Measurements from ENCODE around the gene IER5L. TPM values are rescaled to one million over a fixed set of nuclear protein-coding genes. Genes with fewer than 3 reads are reported as not detected.

Gene IER5L
- polyA plus RNA-seq, 3 donors = 7.8 to 15.5 (median 14.6) TPM

DNA sequence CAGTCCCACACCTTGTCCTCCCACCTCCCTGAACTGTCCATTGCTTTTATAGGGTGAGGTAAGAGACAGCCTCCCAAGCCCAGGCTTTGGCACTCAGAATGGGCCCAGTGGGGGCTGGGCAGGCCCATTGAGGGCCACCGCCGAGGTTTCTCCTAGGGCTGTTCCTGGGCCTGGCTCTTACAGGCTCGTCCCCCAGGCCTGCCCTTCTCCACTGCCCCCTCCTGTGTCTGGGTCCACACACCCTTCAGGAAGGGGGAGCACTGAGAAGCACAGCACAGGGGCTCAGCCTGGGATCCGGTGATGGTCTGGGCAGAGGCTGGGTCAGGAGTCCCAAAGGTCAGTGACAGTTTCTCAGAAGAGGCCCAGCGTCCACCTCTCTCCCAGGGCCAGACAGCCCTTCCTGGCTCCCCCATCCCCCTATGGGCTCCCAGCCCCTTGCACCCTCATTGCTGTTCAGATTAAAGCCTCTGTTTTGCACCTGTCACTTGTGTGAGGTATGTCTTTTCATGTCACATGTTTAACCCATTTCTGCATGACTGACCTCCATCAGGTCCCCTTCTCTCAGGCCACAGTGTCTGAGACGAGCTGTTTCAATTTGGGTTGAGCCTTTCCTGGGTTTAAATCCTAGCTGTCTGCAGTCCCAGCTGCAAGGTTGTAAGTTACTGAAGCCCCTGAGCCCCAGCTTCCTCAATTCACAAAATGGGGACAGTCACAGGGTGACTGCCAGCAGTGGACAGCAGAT lies 29.4 kb downstream of the IER5L start:
- no peak for DNase-seq (ENCODE audit: extremely low read depth in 1 of 11, low read depth in 9 of 11, low spot score in 4 of 11)

DNA sequence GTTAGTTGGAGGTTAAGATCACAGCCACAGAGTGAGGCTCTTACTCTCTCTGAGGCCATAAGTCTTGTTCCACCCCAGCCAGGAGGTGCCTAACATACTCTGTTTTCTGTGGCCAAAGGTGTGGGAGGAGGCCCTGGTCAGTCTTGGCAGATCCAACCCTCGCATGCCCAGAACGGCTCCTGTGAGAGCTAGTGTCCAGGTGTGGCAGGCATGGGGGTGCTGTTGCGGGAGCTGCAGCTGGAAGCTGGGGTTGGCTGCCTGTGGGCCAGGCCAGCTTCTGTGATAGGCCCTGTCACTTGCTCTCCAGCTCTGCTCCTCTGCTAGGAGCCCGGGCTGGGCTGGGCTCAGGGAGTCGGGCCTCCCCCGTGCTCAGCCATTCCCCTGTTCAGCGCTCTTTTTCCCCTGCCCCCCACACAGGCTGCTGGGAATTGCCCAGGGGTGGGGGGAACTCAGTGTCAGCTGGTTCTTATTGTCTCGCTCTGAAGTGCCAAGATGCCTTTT lies 31.6 kb downstream of the IER5L start:
- no peak for DNase-seq (ENCODE audit: extremely low read depth in 1 of 11, low read depth in 9 of 11, low spot score in 4 of 11)

DNA sequence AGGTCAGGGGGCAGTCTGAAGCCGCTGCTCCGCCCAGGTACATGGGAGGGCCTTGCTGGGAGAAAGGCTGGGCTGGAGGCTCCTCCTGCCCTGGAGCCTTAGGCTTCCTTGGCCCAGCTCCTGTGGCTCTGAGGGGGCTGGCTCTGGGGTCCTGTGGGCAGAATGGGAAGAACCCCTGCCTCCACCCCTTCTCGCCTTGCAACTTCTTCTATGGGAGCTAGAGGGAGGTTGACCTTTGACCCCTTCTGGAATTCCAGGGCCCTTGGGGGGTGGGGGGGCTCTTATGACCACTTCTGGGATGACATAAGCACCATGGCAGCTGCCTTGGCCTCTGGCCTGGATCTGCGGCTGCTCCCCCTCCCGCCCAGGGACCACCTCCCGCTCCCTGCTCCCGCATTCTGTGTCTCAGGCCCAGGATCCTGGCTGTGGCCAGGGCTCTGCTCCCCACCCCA lies 32.2 kb downstream of the IER5L start:
- peak in 2 of 11 donors; percentile 60 to 67 for DNase-seq (ENCODE audit: extremely low read depth in 1 of 11, low read depth in 9 of 11, low spot score in 4 of 11)

DNA sequence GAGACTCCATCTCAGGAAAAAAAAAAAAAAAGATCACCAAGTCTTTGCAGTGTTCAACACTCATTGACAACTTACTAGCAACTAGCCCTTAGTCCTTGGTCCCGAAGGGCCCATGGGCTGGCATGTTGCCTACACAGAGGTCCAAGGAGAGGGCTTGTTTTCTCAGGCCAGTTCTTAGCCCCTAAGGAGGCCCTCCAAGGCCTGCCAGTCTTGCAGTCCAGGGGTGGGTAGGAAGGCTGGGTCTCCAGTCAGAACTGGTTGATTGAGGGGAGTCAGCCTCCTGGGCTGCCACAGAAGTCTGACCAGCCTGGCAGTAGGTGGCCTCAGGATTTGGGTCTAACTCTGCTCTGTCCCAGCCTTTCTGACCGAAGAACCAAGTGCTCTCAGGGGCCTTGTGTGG lies 32.7 kb downstream of the IER5L start:
- no peak for DNase-seq (ENCODE audit: extremely low read depth in 1 of 11, low read depth in 9 of 11, low spot score in 4 of 11)

DNA sequence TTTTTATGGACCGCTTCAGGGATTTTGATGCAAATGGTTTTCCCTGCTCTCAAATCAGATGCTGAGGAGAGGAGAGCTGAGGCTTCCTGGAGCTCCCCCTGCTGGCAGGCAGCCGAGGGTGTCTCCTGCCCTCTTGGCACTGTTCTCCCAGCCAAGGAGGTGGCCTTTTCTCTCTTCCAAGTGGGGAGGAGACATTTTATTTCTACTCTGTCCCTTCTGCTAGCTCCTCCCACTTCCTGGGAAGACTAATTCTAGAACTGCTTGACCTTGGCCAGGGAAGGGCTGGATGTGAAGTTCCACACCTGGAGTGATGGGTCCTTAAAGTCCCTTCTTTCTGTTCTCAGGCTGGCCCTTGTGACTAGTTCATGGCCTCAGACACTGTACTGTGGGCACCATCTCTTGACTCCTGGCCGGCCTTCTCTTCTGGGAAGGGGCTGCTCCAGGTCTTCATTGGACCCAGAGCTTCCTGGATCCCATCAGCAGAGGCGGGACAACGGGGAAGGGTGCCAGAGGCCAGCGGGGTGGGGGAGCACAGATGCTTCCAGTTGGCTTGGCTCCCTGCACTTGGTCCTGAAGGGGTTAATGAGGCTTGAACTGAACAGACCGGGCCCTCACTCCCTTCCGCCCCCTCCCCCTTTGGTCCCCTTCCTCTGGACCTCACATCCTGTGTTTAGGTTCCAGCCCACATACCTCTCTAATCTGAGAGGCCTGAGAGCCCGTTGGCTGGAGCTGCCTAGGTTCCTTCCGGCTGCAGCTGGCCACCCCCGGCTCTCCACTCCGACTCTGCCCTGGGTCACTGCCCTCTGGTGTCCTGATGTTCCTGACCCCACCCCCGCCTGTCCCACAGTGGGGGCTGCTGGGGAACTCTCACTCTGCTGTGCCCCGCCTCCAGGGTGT lies 34.8 kb downstream of the IER5L start:
- DNase-seq (ENCODE audit: extremely low read depth in 1 of 11, low read depth in 9 of 11, low spot score in 4 of 11) = peak in 9 of 11 donors; percentile 80 to 94 (median 90)

DNA sequence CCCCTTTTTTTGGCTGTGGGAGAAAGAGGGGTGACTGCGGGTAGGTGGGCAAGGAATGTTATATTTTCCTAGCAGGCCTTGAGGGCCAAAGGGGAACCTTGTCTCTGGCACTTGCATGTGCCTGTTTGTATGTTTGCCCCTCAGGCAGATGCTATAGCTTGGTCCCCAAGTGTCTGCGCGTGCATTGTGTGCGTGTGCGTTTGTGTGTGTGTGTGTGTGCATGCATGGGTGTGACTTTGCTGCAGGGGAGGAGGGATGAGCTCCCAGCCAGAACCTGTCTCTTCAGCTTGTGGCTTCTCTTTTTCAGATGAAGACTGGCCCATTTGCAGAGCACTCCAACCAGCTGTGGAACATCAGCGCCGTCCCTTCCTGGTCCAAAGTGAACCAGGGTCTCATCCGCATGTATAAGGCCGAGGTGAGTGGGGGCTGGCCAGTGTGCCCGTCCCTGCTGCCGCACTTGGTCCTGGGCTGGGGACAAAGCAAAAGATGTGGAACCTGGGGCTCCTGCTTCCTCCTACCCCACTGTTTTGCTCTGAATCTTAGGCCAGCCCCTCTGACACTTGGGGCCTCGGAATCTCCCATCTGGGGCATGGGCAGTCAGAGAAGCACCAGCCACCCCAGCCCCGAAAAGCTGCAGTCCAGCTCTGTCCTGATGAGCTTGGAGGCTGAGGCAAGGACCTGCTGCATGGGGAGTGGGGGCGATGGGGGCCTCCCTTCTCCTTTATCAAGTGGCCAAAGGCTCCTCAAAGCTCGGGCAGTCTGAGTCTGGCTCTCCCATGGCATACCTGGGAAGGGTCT lies 35.7 kb downstream of the IER5L start:
- no peak for DNase-seq (ENCODE audit: extremely low read depth in 1 of 11, low read depth in 9 of 11, low spot score in 4 of 11)

DNA sequence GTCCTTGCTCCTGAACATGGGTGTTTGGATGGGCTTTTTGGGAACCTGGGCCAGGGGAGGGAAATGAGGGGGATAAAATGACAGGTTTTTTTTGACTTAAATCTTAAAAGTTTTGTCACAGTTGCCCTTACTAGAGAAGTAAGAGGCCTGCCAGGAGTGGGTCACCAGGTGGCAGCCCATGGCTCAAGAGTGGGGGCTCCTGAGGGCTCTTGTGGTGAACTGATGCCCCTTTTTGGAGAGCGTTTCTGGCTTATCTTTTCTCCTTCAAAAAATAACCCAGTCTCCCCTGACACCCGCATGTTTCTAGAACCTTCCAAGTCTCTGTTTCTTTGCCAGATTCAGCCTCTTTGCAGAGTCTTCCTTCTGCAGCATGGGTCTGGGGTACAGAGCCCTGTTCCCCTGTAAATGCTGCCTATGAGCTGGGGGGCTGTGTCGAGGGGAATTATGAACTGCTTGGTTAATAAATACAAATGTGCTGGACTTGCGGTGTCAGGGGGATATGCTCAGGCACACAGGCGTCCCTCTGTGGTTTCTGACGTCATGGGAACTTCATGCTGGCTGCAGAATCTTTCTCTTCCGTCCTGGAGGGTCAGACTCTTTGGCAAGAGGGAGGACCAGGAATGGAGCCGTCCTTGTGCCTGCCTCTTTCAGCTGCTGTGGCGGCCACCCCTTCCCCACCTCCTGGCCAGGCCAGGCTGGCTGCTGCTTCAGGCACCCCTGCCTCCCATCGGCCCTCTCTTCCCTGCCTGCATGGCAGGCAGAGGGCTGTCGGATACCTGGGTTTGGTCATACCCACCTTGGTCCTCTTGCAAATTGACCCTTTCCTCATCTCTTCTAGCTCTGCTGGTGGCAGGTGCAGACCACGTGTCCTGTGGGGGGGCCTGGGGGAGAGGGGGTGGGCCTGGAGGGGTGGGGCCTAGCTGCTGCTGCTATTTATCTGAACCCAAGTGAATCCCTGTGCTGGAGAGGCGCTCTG lies 36.7 kb downstream of the IER5L start:
- peak in 1 of 11 donors; percentile 68 for DNase-seq (ENCODE audit: extremely low read depth in 1 of 11, low read depth in 9 of 11, low spot score in 4 of 11)

DNA sequence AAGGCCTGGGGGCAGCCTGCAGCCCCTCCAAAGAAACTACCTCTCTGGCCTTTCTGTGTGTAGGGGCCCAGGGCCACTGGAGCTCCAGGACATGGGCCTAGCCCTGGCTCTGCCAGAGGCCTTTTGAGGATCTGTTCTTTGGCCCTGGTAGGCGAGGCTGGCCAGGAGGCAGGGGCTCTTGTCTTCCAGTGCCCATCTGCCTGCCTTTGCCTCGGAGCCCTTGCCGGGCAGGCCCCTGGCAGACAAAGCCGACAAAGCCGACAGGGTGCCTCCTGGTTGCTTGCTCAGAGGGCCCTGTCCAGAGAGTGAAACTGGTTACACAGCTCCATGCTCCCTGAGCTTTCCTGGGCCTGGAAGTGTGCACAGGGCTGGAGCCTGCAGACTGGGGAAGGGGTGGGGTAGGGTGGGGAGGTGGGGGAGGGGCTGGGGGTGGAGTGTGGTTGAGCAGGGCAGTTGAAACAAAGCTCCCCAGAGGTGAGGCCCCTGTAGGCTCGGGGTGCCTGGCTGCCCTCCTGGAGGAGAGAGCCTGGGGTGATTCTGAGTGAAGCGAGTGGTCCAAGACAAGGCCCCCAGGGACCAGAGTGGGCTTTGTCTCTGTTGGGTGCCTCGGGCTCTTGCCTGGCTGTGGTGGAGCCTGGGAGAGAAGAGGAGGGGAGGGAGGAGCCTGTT lies 37.5 kb downstream of the IER5L start:
- DNase-seq (ENCODE audit: extremely low read depth in 1 of 11, low read depth in 9 of 11, low spot score in 4 of 11) = peak in 1 of 11 donors; percentile 48

DNA sequence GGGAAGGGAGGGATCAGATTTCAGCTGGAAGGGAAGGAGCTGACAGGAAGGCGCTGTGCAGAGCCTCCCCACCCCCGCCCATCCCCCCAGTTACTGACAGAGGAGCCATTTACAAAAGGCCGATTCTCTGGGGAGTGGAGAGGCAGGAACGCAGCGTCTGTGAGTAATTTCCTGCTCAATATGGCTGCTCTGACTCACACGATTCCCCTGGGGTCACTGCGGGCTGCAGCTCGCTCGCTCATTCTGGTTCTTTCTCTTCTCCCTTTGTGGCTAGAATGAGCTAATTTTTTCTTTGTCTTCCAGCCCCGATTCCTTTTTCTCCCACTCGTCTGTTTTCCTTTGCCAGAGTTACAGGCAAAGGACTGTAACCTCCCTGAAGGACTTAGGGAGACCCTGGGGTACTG lies 38.1 kb downstream of the IER5L start:
- DNase-seq (ENCODE audit: extremely low read depth in 1 of 11, low read depth in 9 of 11, low spot score in 4 of 11) = peak; percentile 89 to 98 (median 96)

DNA sequence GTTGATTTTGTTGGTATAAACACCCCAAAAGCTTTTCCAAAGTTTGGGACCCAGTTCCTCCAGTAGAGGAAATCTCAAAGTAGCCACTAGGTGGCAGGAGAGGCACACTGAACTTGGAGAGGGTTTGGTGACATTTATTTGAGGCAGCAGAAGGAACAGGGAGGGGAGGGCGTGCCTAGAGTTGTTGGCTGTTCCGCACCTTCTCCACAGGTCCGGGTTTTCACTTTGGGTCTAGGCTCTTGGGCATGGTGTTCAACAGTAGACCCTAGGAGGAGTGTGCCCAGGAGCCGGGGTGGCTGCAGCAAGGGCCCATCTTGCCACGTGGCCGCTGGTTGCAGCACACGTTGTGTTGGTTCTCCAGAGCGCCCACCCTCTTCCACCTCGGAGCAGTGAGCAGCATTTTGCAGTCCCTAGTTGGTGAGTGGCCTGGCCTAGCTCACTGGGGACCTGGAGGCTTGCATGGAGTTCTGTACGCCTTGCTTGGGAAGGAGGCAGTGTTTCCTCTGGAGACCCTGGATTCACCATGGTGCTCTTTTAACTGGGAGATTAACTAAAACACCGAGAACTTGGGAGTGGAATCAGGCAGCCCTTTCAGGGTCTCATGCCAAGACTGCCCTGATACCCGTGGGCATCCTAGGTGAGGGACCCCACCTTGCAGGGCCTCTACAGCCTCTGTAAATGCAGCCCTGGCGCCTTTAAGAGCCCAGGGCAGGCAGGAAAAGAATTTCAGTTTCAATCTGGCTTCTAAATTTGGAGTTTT lies 38.6 kb downstream of the IER5L start:
- peak; percentile 71 to 90 (median 83) for DNase-seq (ENCODE audit: extremely low read depth in 1 of 11, low read depth in 9 of 11, low spot score in 4 of 11)

DNA sequence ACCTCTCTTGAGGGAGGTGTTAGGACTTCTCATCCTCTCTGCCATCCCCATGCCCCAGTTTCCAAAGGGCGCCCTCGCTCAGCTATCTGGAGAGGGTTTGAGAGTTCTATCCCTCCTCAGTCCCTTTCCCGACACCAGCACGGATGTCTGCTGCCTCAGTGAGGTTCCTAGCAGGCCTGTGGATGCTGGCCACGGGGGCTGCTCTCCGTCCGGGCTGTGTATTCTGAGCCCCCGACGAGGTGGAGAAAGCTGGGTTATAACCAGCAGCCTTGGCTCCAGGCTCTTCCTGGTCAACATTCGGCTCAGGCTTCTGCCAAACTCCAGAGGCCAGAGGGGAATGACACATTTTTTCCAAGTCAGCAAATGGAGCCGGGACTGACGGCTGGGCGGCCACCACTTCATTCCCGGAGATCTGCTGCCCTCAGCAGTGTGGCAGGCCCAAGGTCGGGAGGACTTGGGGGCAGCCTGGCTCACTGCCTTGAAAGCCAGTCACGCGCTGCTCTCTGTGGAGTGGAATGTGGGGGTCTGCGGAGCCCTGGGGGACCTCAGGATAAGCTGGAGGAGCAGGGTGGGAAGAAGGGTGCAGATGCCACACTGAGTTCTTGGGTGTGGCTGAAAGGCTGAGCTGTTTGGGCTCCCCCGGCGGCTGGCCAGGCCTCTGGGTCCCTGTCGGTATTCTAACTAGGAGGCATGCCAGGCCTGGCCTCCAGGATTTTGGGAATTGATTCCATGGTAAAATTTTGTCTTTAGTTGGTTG lies 39.4 kb downstream of the IER5L start:
- no peak for DNase-seq (ENCODE audit: extremely low read depth in 1 of 11, low read depth in 9 of 11, low spot score in 4 of 11)

DNA sequence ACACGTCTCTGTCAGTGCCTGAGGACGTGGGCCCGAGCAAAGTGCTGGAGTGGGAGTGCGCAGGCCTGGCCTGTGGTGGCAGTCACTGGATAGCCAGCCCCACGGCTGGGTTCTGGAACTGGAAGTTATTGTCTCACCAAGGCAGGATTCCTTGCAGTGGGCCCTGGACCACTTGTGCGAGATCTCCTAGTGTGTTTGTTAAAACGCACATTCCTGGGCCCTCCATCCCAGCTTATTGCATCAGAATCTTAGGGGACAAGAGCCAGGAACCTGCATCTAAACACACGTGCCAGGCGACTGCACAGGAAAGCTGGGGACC lies 40.0 kb downstream of the IER5L start:
- DNase-seq (ENCODE audit: extremely low read depth in 1 of 11, low read depth in 9 of 11, low spot score in 4 of 11) = no peak

DNA sequence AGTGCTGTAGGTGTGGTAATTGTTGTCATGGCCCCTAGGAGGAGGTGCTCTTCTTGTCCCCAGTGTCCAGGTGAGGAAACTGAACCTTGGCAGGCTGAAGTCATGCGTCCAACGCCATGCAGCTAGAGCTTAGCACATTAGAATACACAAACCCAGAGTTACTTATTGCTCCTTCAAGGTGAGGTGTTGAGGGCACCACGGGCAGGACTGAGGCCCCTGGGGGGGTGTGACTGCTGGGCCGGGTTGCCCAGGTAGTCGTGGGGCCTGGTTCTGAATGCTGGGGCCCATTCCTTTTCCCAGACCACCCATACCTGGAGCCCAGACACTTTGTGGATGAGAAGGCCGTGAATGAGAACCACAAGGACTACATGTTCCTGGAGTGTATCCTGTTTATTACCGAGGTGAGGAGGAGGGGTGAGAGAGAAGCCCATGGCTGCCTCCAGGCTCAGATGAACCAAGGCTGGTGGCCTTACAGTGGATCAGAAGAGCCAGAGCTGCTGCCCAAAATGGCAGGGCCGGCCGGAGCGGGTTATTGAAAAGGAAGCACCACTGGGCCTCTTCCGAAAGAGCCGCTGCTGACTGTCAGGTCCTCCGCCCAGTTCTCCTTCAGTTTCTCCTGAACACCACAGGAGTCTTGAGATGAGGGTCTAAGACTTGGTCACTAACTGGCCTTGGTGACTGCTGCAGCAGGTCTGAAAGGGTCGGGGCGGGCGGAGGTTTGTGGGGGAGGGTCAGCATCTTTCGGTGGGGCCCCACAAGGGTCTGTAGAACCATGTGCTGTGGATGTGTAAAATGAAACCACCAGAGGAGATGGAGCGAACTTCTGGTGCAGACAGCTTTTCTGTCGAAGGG lies 40.5 kb downstream of the IER5L start:
- no peak for DNase-seq (ENCODE audit: extremely low read depth in 1 of 11, low read depth in 9 of 11, low spot score in 4 of 11)

DNA sequence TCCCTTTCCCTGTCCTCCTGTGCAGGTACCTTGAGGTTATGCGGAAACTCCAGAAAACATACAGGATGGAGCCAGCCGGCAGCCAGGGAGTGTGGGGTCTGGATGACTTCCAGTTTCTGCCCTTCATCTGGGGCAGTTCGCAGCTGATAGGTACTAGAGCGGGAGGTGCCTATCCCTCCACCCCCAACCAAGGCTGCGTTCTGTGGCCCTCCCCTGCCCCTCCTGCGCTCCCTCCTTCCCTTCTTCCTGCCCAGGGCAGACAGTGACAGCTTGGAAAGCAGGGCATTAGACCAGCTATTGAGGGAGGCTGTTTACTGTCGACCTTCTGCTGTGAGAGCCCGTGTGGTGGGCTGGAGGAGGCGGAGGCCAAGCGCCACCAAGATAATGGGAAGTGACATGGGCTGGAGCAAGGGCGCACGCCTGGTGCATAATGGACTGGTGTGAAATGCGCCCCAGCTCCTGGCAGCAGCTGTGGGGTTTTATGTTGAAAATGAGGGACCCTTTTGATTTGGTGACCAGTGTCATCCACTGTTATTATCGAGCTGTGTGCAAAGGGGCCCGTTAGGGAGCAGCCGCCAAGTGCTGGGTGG lies 41.5 kb downstream of the IER5L start:
- DNase-seq (ENCODE audit: extremely low read depth in 1 of 11, low read depth in 9 of 11, low spot score in 4 of 11) = no peak

DNA sequence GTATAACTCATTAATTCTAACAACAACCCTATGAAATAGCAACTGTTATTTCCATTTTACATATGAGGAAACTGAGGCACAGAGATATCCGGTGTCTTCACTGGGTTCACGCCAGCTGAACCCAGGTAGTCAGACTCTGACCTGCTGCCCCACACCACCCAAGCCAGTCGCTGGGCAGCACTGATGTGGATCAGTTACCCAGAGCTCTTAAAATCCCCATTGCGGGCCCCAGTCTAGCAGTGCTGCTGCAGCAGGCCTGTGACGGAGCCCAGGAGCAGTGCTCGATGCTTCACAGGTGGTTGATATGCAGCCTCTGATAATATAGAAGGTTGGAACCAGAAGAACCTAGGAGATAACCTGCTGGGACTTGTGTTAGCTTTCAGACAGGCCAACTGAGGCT lies 42.6 kb downstream of the IER5L start:
- DNase-seq (ENCODE audit: extremely low read depth in 1 of 11, low read depth in 9 of 11, low spot score in 4 of 11) = no peak

Data from renal cortex interstitium (tissue), 11 donors.